AG09319 (cell line): ENCODE results near the gene C1orf52.
A peak's percentile ranks its signal among the peaks of the same experiment; 100 is the strongest.

Source experiments
- DNase-seq: peaks from one replicate; pipeline ENCODE4 v3.0.0-alpha.2; 2010; ENCODE audit warnings: low read depth; ENCODE audit errors: extremely low read depth
- TF ChIP-seq, protein P1 (sequence below): IDR thresholded peaks from 2 replicates; pipeline ENCODE4 v1.5.1; 2011; ENCODE audit warnings: low read depth, mild to moderate bottlenecking, inconsistent platforms, low read length, moderate library complexity

C1orf52 gene

DNA sequence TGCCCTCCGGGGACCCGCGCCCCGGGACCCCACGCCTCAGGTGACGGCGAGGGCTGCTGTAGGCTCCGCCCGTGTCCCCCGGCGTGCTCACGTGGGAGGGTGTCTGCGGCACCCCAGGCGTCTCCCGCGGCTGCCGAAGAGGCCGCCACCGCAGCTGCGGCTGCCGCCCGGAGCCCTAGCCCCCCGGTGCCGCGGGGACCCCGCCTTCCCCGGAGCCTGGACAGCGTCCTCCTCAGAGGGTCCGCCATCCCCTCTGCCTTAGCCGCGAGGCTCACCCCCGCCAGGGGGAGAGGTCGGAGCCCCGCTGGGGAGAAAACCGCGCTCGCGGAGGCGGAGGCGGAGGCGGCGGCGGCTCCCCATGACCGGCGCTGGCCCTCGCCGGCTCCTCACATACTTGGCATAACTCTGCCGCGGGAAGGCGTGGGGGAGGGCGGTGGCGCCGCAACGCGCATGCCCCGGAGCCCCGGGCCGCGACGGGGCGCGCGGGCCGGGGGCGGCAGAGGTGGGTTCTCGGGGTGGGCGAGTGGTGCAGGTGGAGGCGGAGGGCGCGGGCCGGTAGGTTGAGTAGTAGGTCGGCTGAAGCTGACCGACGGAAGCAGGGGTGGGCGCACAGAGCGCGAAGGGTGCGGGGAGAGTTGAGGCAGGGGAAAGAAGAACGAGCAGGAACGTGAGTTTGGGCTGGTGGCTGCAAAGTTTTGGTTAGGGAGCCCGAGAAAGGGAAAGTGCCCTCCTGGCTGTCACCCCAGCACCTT lies 57.9 kb downstream of the C1orf52 start:
- DNase-seq: peak; percentile 18
- TF ChIP-seq, protein P1, sequence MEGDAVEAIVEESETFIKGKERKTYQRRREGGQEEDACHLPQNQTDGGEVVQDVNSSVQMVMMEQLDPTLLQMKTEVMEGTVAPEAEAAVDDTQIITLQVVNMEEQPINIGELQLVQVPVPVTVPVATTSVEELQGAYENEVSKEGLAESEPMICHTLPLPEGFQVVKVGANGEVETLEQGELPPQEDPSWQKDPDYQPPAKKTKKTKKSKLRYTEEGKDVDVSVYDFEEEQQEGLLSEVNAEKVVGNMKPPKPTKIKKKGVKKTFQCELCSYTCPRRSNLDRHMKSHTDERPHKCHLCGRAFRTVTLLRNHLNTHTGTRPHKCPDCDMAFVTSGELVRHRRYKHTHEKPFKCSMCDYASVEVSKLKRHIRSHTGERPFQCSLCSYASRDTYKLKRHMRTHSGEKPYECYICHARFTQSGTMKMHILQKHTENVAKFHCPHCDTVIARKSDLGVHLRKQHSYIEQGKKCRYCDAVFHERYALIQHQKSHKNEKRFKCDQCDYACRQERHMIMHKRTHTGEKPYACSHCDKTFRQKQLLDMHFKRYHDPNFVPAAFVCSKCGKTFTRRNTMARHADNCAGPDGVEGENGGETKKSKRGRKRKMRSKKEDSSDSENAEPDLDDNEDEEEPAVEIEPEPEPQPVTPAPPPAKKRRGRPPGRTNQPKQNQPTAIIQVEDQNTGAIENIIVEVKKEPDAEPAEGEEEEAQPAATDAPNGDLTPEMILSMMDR: no peak

DNA sequence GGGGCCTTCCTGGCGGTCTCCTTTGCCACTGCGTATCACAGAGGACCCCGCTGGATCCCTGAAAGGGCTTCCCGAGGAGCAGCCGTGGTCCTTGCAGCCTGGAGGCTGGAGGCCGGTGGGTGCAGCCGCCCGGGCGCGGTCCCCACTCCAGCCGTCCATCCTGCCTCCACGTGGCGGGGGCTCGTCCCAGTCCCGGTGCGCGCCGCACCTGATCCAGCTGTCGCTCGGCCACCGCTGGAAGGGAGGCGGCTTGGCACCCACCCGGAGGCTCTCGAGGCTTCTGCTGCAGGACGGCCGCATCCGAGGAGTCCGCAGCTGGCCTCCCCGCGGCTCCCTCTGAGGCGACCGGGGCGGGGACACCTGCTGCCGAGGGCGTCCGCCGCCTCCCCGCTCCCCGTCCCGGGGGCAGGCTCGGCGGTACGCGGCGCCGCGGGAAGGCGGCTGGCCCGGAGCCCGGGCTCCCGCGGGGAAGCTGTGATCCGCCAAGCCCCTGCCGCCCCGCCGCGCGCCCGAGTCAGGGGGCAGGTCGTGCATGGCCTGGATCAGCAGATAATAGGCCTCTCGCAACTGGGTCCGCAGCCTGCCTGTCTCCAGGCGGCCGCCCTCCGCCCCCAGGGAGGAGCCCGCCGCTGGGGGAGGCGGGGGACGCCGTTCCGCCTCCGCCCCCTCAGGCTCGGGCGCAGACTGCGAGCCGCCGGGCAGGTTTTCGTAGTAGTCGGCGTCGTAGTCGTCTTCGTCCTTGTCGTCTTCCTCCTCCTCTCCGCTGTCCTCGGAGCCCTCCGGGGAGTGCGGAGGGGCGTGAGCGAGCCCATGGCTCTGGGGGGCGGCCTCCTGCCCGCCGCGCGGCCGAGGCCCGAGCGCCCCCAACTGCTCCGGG lies 58.8 kb downstream of the C1orf52 start, which contains the start of gene SYDE2:
SYDE2 (minus strand) TSS at position 554 of the 877 bp plus-strand sequence; CDS start at position 534, 20 bp downstream.
- DNase-seq: peak; percentile 52
- TF ChIP-seq, protein P1: no peak
